ENCODE data around the gene HMGCS1.
"Not testable (repeated sequence)": the region's sequence is repeated elsewhere in the genome, so short reads cannot be mapped to it uniquely, and the experiment has no call there.

HMGCS1 gene

GRCh38 chr5:43279548-43280274, 33.5 kb downstream of the HMGCS1 start:
- in situ Hi-C loops (cut with MboI; ENCODE audit: low sequenced_read_pairs) = no loop called here

- in situ Hi-C loops (cut with MboI; ENCODE audit: low sequenced_read_pairs) = no loop called here
Measured at GRCh38 chr5:43275391-43275790, 37.8 kb downstream of the HMGCS1 start.

GRCh38 chr5:43274435-43275114, 38.6 kb downstream of the HMGCS1 start:
- in situ Hi-C loops (cut with MboI; ENCODE audit: low sequenced_read_pairs) = no loop called here

- in situ Hi-C loops (cut with MboI; ENCODE audit: low sequenced_read_pairs) = no loop called here
Measured at GRCh38 chr5:43273552-43273951, 39.7 kb downstream of the HMGCS1 start.

- in situ Hi-C loops (cut with MboI; ENCODE audit: low sequenced_read_pairs) = no loop called here
Measured at GRCh38 chr5:43270645-43271044, 42.6 kb downstream of the HMGCS1 start.

- in situ Hi-C loops (cut with MboI; ENCODE audit: low sequenced_read_pairs) = no loop called here
Measured at GRCh38 chr5:43268188-43268820, 44.9 kb downstream of the HMGCS1 start.

- in situ Hi-C loops (cut with MboI; ENCODE audit: low sequenced_read_pairs) = not testable (repeated sequence)
Measured at GRCh38 chr5:43262269-43262668, 50.9 kb downstream of the HMGCS1 start.

- in situ Hi-C loops (cut with MboI; ENCODE audit: low sequenced_read_pairs) = no loop called here
Measured at GRCh38 chr5:43258116-43258515, 55.1 kb downstream of the HMGCS1 start.

- in situ Hi-C loops (cut with MboI; ENCODE audit: low sequenced_read_pairs) = no loop called here
Measured at GRCh38 chr5:43256261-43256966, 56.8 kb downstream of the HMGCS1 start.

GRCh38 chr5:43255704-43256103, 57.5 kb downstream of the HMGCS1 start:
- in situ Hi-C loops (cut with MboI; ENCODE audit: low sequenced_read_pairs) = no loop called here

- in situ Hi-C loops (cut with MboI; ENCODE audit: low sequenced_read_pairs) = no loop called here
Measured at GRCh38 chr5:43251754-43252153, 61.5 kb downstream of the HMGCS1 start.

GRCh38 chr5:43245724-43246385, 67.4 kb downstream of the HMGCS1 start:
- in situ Hi-C loops (cut with MboI; ENCODE audit: low sequenced_read_pairs) = no loop called here

- in situ Hi-C loops (cut with MboI; ENCODE audit: low sequenced_read_pairs) = no loop called here
Measured at GRCh38 chr5:43244823-43245565, 68.2 kb downstream of the HMGCS1 start.

- in situ Hi-C loops (cut with MboI; ENCODE audit: low sequenced_read_pairs) = no loop called here
Measured at GRCh38 chr5:43243270-43243669, 69.9 kb downstream of the HMGCS1 start.

GRCh38 chr5:43242196-43242595, 71.0 kb downstream of the HMGCS1 start:
- in situ Hi-C loops (cut with MboI; ENCODE audit: low sequenced_read_pairs) = no loop called here
